ENCODE data around the gene MFN2.
"Not testable (repeated sequence)": the region's sequence is repeated elsewhere in the genome, so short reads cannot be mapped to it uniquely, and the experiment has no call there.

The MFN2 gene

GRCh38 chr1:11979851-11980675, at the start of gene MFN2:
MFN2 (plus strand) TSS chr1:11980444; CDS start chr1:11989169, 8,725 bp downstream.
- peaks cover 24% of the 10 kb centered on the region for H3K36me3 Mint-ChIP-seq (ENCODE audit: low read depth)
- no peaks in the 10 kb centered on the region for H3K27me3 Mint-ChIP-seq (ENCODE audit: low read depth)
- H3K27ac Mint-ChIP-seq: peak within 1 kb of the TSS; percentile 98
- peak; percentile 94 for DNase-seq (ENCODE audit: low spot score)
- H3K4me1 Mint-ChIP-seq (ENCODE audit: low read depth): peaks cover 30% of the 10 kb centered on the region
- H3K4me3 Mint-ChIP-seq: peak within 1 kb of the TSS; percentile 92
- H3K9me3 Mint-ChIP-seq: no peaks in the 10 kb centered on the region

- Mint-ChIP-seq H3K27me3 (ENCODE audit: low read depth) (no peaks in the 10 kb centered on the region), H3K36me3 (ENCODE audit: low read depth) (no peaks in the 10 kb centered on the region), H3K4me1 (ENCODE audit: low read depth) (peaks cover 14% of the 10 kb centered on the region), H3K9me3 (no peaks in the 10 kb centered on the region), H3K4me3 (no peak overlapping the region), H3K27ac (no peak overlapping the region)
- no peak for DNase-seq (ENCODE audit: low spot score)
Measured at GRCh38 chr1:11930571-11931445, 49.4 kb upstream of the MFN2 start.

- no peaks in the 10 kb centered on the region for H3K9me3 Mint-ChIP-seq
- H3K4me1 Mint-ChIP-seq (ENCODE audit: low read depth): peaks cover 12% of the 10 kb centered on the region
Measured at GRCh38 chr1:11931845-11932244, 48.4 kb upstream of the MFN2 start.

GRCh38 chr1:11934302-11935056, 45.8 kb upstream of the MFN2 start, which contains the start of gene PLOD1:
PLOD1 (plus strand) TSS chr1:11934717; CDS start chr1:11934780, 63 bp downstream.
- peak; percentile 71 for DNase-seq (ENCODE audit: low spot score)
- Mint-ChIP-seq H3K27me3 (ENCODE audit: low read depth) (no peaks in the 10 kb centered on the region), H3K36me3 (ENCODE audit: low read depth) (no peaks in the 10 kb centered on the region), H3K27ac (peak within 1 kb of the TSS; percentile 81), H3K9me3 (no peaks in the 10 kb centered on the region), H3K4me3 (peak within 1 kb of the TSS; percentile 86), H3K4me1 (ENCODE audit: low read depth) (peaks cover 13% of the 10 kb centered on the region)

More at GRCh38 chr1:11931845-11932244, 48.4 kb upstream of the MFN2 start:
- no peaks in the 10 kb centered on the region for H3K36me3 Mint-ChIP-seq (ENCODE audit: low read depth)
- no peak overlapping the region for H3K27ac Mint-ChIP-seq
- H3K4me3 Mint-ChIP-seq: no peak overlapping the region
- no peaks in the 10 kb centered on the region for H3K27me3 Mint-ChIP-seq (ENCODE audit: low read depth)
- DNase-seq (ENCODE audit: low spot score): no peak

- Mint-ChIP-seq H3K9me3 (no peaks in the 10 kb centered on the region), H3K4me1 (ENCODE audit: low read depth) (peaks cover 10% of the 10 kb centered on the region), H3K27ac (no peak overlapping the region), H3K27me3 (ENCODE audit: low read depth) (no peaks in the 10 kb centered on the region), H3K36me3 (ENCODE audit: low read depth) (no peaks in the 10 kb centered on the region), H3K4me3 (peak overlapping the region; percentile 86)
- DNase-seq (ENCODE audit: low spot score): no peak
Measured at GRCh38 chr1:11935057-11935412, 45.2 kb upstream of the MFN2 start.

- not testable (repeated sequence) for H3K27me3 Mint-ChIP-seq (ENCODE audit: low read depth); H3K9me3 Mint-ChIP-seq; H3K4me3 Mint-ChIP-seq; DNase-seq (ENCODE audit: low spot score); H3K27ac Mint-ChIP-seq; H3K4me1 Mint-ChIP-seq (ENCODE audit: low read depth); H3K36me3 Mint-ChIP-seq (ENCODE audit: low read depth)
Measured at GRCh38 chr1:11935733-11936132, 44.5 kb upstream of the MFN2 start.

GRCh38 chr1:11938722-11939526, 41.3 kb upstream of the MFN2 start:
- Mint-ChIP-seq H3K27ac (no peak overlapping the region), H3K36me3 (ENCODE audit: low read depth) (peaks cover 1% of the 10 kb centered on the region), H3K27me3 (ENCODE audit: low read depth) (no peaks in the 10 kb centered on the region), H3K4me3 (no peak overlapping the region), H3K9me3 (no peaks in the 10 kb centered on the region), H3K4me1 (ENCODE audit: low read depth) (peaks cover 8% of the 10 kb centered on the region)
- no peak for DNase-seq (ENCODE audit: low spot score)

- H3K4me3 Mint-ChIP-seq; H3K27ac Mint-ChIP-seq; H3K9me3 Mint-ChIP-seq; H3K27me3 Mint-ChIP-seq (ENCODE audit: low read depth); DNase-seq (ENCODE audit: low spot score); H3K4me1 Mint-ChIP-seq (ENCODE audit: low read depth); H3K36me3 Mint-ChIP-seq (ENCODE audit: low read depth): not testable (repeated sequence)
Measured at GRCh38 chr1:11939794-11940193, 40.5 kb upstream of the MFN2 start.

GRCh38 chr1:11940260-11940921, 39.9 kb upstream of the MFN2 start:
- no peak for DNase-seq (ENCODE audit: low spot score)
- H3K9me3 Mint-ChIP-seq: no peaks in the 10 kb centered on the region
- H3K36me3 Mint-ChIP-seq (ENCODE audit: low read depth): peaks cover 3% of the 10 kb centered on the region

GRCh38 chr1:11942280-11942679, 38.0 kb upstream of the MFN2 start:
- Mint-ChIP-seq H3K36me3 (ENCODE audit: low read depth) (peaks cover 6% of the 10 kb centered on the region), H3K4me1 (ENCODE audit: low read depth) (peaks cover 3% of the 10 kb centered on the region), H3K9me3 (peaks cover 6% of the 10 kb centered on the region), H3K27ac (no peak overlapping the region), H3K27me3 (ENCODE audit: low read depth) (no peaks in the 10 kb centered on the region), H3K4me3 (no peak overlapping the region)
- DNase-seq (ENCODE audit: low spot score): no peak

More at GRCh38 chr1:11940260-11940921, 39.9 kb upstream of the MFN2 start:
- Mint-ChIP-seq H3K27me3 (ENCODE audit: low read depth) (no peaks in the 10 kb centered on the region), H3K27ac (no peak overlapping the region), H3K4me1 (ENCODE audit: low read depth) (peaks cover 3% of the 10 kb centered on the region), H3K4me3 (no peak overlapping the region)

GRCh38 chr1:11943619-11944018, 36.6 kb upstream of the MFN2 start:
- H3K36me3 Mint-ChIP-seq (ENCODE audit: low read depth): peaks cover 9% of the 10 kb centered on the region
- DNase-seq (ENCODE audit: low spot score): no peak
- no peaks in the 10 kb centered on the region for H3K27me3 Mint-ChIP-seq (ENCODE audit: low read depth)
- H3K27ac Mint-ChIP-seq: no peak overlapping the region
- no peak overlapping the region for H3K4me3 Mint-ChIP-seq
- peaks cover 2% of the 10 kb centered on the region for H3K4me1 Mint-ChIP-seq (ENCODE audit: low read depth)
- peaks cover 6% of the 10 kb centered on the region for H3K9me3 Mint-ChIP-seq

- Mint-ChIP-seq H3K36me3 (ENCODE audit: low read depth) (peaks cover 14% of the 10 kb centered on the region), H3K4me3 (no peak overlapping the region), H3K4me1 (ENCODE audit: low read depth) (peaks cover 2% of the 10 kb centered on the region), H3K27ac (no peak overlapping the region), H3K9me3 (peaks cover 6% of the 10 kb centered on the region), H3K27me3 (ENCODE audit: low read depth) (no peaks in the 10 kb centered on the region)
- no peak for DNase-seq (ENCODE audit: low spot score)
Measured at GRCh38 chr1:11944358-11944931, 35.8 kb upstream of the MFN2 start.

Data from T-helper 2 cell treated with Interferon-gamma antibody and Interleukin-4, amounts not matched to agents 5 μg/mL and 100 μg/mL, for 36 hours (primary cell).